Measurements from ENCODE around the gene SUPT3H. TPM values are rescaled to one million over a fixed set of nuclear protein-coding genes. Genes with fewer than 3 reads are reported as not detected.

Gene SUPT3H
- total RNA-seq, 1 donor: 4.7 TPM

DNA sequence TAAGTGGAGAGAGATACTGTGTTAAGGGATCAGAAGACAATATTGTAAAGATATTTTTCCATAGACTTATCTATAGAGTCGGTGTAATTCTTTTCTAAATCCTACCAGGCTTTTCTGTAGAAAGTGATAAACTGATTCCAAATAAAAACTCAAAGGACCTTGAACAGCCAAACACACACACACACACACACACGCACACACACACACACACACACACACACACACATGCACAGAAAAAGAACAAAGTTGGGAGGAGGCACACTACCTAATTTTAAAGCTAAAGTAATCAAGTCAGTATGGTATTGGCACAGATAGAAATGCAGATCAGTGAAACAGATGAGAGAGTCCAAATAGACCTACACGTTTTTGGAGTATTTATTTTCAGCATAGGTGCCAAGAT lies 534.0 kb downstream of the SUPT3H start:
- no peak overlapping the region for H3K4me3 ChIP-seq (ENCODE audit: insufficient read depth, low read length)
- TF ChIP-seq, protein P1, sequence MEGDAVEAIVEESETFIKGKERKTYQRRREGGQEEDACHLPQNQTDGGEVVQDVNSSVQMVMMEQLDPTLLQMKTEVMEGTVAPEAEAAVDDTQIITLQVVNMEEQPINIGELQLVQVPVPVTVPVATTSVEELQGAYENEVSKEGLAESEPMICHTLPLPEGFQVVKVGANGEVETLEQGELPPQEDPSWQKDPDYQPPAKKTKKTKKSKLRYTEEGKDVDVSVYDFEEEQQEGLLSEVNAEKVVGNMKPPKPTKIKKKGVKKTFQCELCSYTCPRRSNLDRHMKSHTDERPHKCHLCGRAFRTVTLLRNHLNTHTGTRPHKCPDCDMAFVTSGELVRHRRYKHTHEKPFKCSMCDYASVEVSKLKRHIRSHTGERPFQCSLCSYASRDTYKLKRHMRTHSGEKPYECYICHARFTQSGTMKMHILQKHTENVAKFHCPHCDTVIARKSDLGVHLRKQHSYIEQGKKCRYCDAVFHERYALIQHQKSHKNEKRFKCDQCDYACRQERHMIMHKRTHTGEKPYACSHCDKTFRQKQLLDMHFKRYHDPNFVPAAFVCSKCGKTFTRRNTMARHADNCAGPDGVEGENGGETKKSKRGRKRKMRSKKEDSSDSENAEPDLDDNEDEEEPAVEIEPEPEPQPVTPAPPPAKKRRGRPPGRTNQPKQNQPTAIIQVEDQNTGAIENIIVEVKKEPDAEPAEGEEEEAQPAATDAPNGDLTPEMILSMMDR (IDR thresholded peaks at IDR 0.05; ENCODE audit: extremely low read depth, low read depth, low read length): no peak
- no peak overlapping the region for H2AFZ ChIP-seq (ENCODE audit: low read length)
- no peak overlapping the region for H3K4me2 ChIP-seq (ENCODE audit: insufficient read depth, low read length)
- no peaks in the 10 kb centered on the region for H3K4me1 ChIP-seq (ENCODE audit: insufficient read depth, low read length)
- no peaks in the 10 kb centered on the region for H3K36me3 ChIP-seq (ENCODE audit: insufficient read depth, low read length)
- H3K9me3 ChIP-seq (ENCODE audit: low read depth, low read length): no peaks in the 10 kb centered on the region
- no peak for DNase-seq (ENCODE audit: insufficient read length, low spot score, missing footprints)
- H4K20me1 ChIP-seq (ENCODE audit: insufficient read depth, low read length): no peaks in the 10 kb centered on the region
- no peak overlapping the region for H3K27ac ChIP-seq (ENCODE audit: low read depth, low read length)
- no peaks in the 10 kb centered on the region for H3K79me2 ChIP-seq (ENCODE audit: insufficient read depth, low read length)
- no peaks in the 10 kb centered on the region for H3K27me3 ChIP-seq (ENCODE audit: insufficient read depth, low read length)

DNA sequence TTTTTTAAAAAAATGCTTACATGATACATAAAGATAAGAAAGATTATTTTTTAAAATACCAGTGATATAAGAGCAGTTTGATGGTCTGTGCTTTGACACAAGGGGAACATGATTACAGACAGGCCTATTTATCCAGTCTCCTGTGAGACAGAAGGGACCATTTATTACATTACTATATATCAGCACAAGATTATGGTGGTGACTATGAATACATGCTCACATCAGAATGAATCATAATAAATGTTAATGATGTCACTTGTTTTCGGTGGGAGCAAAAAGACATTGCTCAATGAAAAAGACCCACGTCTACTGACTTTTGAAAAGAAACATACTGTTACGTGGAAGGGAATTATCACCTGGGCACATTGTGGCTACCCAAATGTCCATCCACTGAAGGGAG lies 535.1 kb downstream of the SUPT3H start:
- Histone ChIP-seq H3K79me2 (ENCODE audit: insufficient read depth, low read length) (no peaks in the 10 kb centered on the region), H2AFZ (ENCODE audit: low read length) (no peak overlapping the region), H3K36me3 (ENCODE audit: insufficient read depth, low read length) (no peaks in the 10 kb centered on the region), H3K9me3 (ENCODE audit: low read depth, low read length) (no peaks in the 10 kb centered on the region), H3K27me3 (ENCODE audit: insufficient read depth, low read length) (no peaks in the 10 kb centered on the region), H3K4me3 (ENCODE audit: insufficient read depth, low read length) (no peak overlapping the region), H3K4me2 (ENCODE audit: insufficient read depth, low read length) (no peak overlapping the region), H3K4me1 (ENCODE audit: insufficient read depth, low read length) (no peaks in the 10 kb centered on the region), H4K20me1 (ENCODE audit: insufficient read depth, low read length) (no peaks in the 10 kb centered on the region), H3K27ac (ENCODE audit: low read depth, low read length) (no peak overlapping the region)
- TF ChIP-seq, protein P1 (IDR thresholded peaks at IDR 0.05; ENCODE audit: extremely low read depth, low read depth, low read length): no peak
- DNase-seq (ENCODE audit: insufficient read length, low spot score, missing footprints): no peak

DNA sequence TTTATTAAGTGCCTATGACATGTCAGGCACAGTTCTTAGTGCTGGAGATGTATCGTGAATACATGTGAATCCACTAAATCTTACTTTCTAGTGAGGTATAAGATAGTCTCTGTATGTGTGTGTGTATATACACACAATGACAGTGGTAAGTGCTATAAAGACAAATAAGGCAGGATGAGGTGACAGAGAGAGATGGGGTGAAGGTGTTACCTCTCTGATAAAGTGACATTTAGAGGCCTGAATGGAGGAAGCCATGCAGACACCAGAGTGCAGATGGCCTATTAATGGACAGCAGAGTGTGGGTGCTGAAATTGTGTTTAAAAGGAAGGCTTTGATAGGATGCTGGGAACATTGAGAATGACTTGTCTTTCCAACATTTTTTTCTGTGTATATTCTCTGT lies 535.9 kb downstream of the SUPT3H start:
- no peak overlapping the region for H3K27ac ChIP-seq (ENCODE audit: low read depth, low read length)
- H4K20me1 ChIP-seq (ENCODE audit: insufficient read depth, low read length): no peaks in the 10 kb centered on the region
- H3K27me3 ChIP-seq (ENCODE audit: insufficient read depth, low read length): no peaks in the 10 kb centered on the region
- H3K36me3 ChIP-seq (ENCODE audit: insufficient read depth, low read length): no peaks in the 10 kb centered on the region
- H2AFZ ChIP-seq (ENCODE audit: low read length): no peak overlapping the region
- H3K4me1 ChIP-seq (ENCODE audit: insufficient read depth, low read length): no peaks in the 10 kb centered on the region
- no peaks in the 10 kb centered on the region for H3K9me3 ChIP-seq (ENCODE audit: low read depth, low read length)
- H3K4me2 ChIP-seq (ENCODE audit: insufficient read depth, low read length): no peak overlapping the region
- TF ChIP-seq, protein P1 (IDR thresholded peaks at IDR 0.05; ENCODE audit: extremely low read depth, low read depth, low read length): no peak
- H3K4me3 ChIP-seq (ENCODE audit: insufficient read depth, low read length): no peak overlapping the region
- H3K79me2 ChIP-seq (ENCODE audit: insufficient read depth, low read length): no peaks in the 10 kb centered on the region
- no peak for DNase-seq (ENCODE audit: insufficient read length, low spot score, missing footprints)

DNA sequence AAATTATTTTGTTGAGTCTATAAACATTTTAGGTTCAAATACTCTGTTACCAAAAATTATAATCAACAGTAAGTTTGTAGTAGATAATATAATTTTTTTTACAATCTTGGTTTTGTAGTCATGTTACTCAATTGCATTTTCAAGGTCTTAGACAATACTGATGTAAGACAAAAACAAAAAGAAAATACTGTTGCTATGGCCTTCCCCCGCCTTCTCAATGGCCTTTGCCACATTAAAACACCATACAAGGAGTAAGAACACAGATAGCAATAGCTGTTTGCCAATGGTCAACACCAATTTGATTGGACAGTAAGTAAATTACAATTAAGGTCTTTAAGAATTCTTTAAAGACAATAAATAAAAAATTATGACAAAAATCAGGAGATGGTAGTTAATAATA lies 540.0 kb downstream of the SUPT3H start:
- no peaks in the 10 kb centered on the region for H4K20me1 ChIP-seq (ENCODE audit: insufficient read depth, low read length)
- H3K27ac ChIP-seq (ENCODE audit: low read depth, low read length): no peak overlapping the region
- no peaks in the 10 kb centered on the region for H3K36me3 ChIP-seq (ENCODE audit: insufficient read depth, low read length)
- H3K79me2 ChIP-seq (ENCODE audit: insufficient read depth, low read length): no peaks in the 10 kb centered on the region
- no peaks in the 10 kb centered on the region for H3K27me3 ChIP-seq (ENCODE audit: insufficient read depth, low read length)
- no peak overlapping the region for H3K4me2 ChIP-seq (ENCODE audit: insufficient read depth, low read length)
- no peaks in the 10 kb centered on the region for H3K9me3 ChIP-seq (ENCODE audit: low read depth, low read length)
- no peak overlapping the region for H2AFZ ChIP-seq (ENCODE audit: low read length)
- no peak for DNase-seq (ENCODE audit: insufficient read length, low spot score, missing footprints)
- H3K4me1 ChIP-seq (ENCODE audit: insufficient read depth, low read length): no peaks in the 10 kb centered on the region
- TF ChIP-seq, protein P1 (IDR thresholded peaks at IDR 0.05; ENCODE audit: extremely low read depth, low read depth, low read length): no peak
- H3K4me3 ChIP-seq (ENCODE audit: insufficient read depth, low read length): no peak overlapping the region

All from osteoblast (primary cell).